ENCODE data around the gene CDKN2D. TPM values are rescaled to one million over a fixed set of nuclear protein-coding genes. Genes with fewer than 3 reads are reported as not detected.

CDKN2D gene
- total RNA-seq, 1 experiment from 2014 or later, result 28.1 TPM

DNA sequence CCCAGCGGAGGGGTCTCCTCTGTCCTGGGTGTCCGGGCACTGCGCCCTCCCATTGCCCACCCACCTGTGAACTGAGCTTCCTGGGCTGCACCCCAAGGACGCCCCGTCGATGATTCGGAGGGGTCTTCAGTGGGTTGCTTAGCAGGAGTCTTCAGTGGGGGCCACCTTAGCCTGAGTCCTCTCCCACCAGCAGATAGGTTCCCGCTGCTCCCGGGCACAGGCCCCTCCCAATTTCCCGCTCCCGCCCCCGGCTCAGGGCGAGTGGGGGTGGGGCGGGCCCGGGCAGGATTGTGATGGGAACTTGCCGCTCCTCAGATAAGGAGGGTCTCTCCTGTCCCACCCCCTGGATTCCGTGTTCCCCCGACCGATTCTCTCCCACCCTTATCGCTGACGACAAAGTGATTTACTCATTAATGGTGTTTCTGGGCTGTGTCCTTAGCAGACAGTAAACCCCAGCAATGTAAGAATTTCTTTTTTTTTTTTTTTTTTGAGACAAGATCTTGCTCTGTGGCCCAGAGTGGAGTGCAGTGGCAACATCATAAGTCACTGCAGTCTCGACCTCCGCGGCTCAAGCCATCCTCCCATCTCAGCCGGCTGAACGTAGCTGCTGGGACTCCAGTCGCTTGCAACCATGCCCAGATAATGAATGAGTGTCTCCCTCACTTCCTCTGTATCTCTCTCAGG is 50.9 kb downstream of the CDKN2D start:
- Histone ChIP-seq H3K27ac (no peak overlapping the region), H3K27me3 (replicated peaks) (peaks cover 64% of the 10 kb centered on the region), H3K36me3 (no peaks in the 10 kb centered on the region), H3K9me3 (replicated peaks) (no peaks in the 10 kb centered on the region; the same call in 1 of the 2 replicates), H3K4me3 (peak overlapping the region; percentile 30), H3K4me1 (replicated peaks) (peaks cover 21% of the 10 kb centered on the region)
- no peak for DNase-seq (ENCODE audit: low read depth in 1 of 2, low spot score in 2 of 2)

DNA sequence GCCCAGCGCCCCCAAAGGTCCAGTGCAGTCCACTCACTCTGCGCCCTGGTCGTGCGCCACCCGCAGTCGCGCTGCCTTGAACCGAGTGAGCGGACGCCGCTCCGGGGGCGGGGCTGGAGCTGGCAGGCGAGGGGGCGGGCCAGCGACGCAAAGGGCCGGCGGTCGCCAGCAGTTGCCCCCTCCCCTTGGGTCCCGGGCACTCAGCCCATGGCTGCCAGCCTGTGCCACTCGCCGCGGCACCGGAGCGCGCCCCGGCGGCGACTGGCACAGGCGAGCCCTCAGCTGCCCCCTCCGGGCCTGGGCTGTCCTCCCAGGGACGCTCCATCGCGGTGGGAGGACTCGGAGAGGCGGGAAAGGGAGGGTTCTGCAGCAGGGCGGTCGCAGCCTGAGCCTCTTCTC is 51.4 kb downstream of the CDKN2D start, which contains the start of gene S1PR5:
TSS of gene S1PR5 (minus strand) at position 87 of the 399 bp plus-strand sequence. CDS start 2,436 bp downstream, outside the sequence.
- Histone ChIP-seq H3K4me1 (replicated peaks) (peaks cover 21% of the 10 kb centered on the region), H3K27ac (no peak within 1 kb of the TSS), H3K4me3 (peak within 1 kb of the TSS; percentile 30), H3K27me3 (replicated peaks) (peaks cover 67% of the 10 kb centered on the region), H3K9me3 (replicated peaks) (no peaks in the 10 kb centered on the region; the same call in 1 of the 2 replicates), H3K36me3 (no peaks in the 10 kb centered on the region)
- DNase-seq (ENCODE audit: low read depth in 1 of 2, low spot score in 2 of 2), result peak in 1 of 2 experiments; percentile 48

DNA sequence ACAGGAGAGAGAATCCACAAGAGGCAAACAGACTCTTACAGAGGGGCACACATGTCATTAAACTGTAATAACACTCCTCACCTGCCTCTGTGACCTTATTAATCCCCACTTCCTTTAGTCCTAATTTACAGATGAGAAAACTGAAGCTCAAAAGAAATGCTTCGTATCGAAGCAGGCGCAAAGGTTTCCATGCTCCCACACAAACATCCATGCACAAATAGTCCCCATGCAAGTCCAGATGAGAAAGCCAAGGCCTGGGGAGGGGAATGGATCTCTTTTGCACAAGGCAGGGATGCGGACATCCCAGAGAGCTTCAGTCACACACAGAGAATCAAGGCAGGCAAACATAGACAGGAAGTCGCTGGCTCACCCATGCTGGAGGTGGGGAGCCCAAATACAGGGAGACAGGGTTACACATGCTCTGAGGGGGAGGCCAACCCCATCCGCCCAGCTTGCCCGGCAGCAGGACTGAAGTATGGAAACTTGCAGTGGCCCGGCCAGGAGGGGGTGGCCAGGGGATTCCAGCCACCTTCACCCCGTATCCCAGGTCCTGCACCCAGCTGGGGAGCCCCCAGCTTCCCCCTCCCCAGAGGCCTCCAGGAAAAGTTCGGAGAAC is 52.0 kb downstream of the CDKN2D start:
- H3K27me3 ChIP-seq (replicated peaks), result peaks cover 71% of the 10 kb centered on the region
- H3K4me3 ChIP-seq, result no peak overlapping the region
- H3K27ac ChIP-seq, result no peak overlapping the region
- H3K9me3 ChIP-seq (replicated peaks), result no peaks in the 10 kb centered on the region; the same call in 1 of the 2 replicates
- H3K36me3 ChIP-seq, result no peaks in the 10 kb centered on the region
- DNase-seq (ENCODE audit: low read depth in 1 of 2, low spot score in 2 of 2), result no peak
- peaks cover 21% of the 10 kb centered on the region for H3K4me1 ChIP-seq (replicated peaks)

Other genes with a start within 250 kb of the CDKN2D start
- 27.3 and 36.4 TPM in 2 replicates for gene RAVER1, start 235.4 kb downstream of the CDKN2D start, total RNA-seq (2014; rRNA removed; shearing (Covaris generic))
- gene ICAM3, start 229.4 kb downstream of the CDKN2D start, total RNA-seq (2014; rRNA removed; shearing (Covaris generic)), result 6.0 and 8.1 TPM in 2 replicates
- 62.3 and 72.4 TPM in 2 replicates for gene TYK2, start 188.4 kb downstream of the CDKN2D start, total RNA-seq (2014; rRNA removed; shearing (Covaris generic))
- gene CDC37, start 165.4 kb downstream of the CDKN2D start, total RNA-seq (2014; rRNA removed; shearing (Covaris generic)), result 284 and 367 TPM in 2 replicates
- 6.9 and 11.5 TPM in 2 replicates for gene PDE4A, start 148.4 kb downstream of the CDKN2D start, total RNA-seq (2014; rRNA removed; shearing (Covaris generic))
- gene KEAP1, start 65.6 kb downstream of the CDKN2D start, total RNA-seq (2014; rRNA removed; shearing (Covaris generic)), result 49.8 and 74.1 TPM in 2 replicates
- gene S1PR5, start 51.5 kb downstream of the CDKN2D start, total RNA-seq (2014; rRNA removed; shearing (Covaris generic)), result 0.05 TPM in 1 of 2 replicates, not detected in the other
- 39.2 and 39.4 TPM in 2 replicates for gene ATG4D, start 25.1 kb downstream of the CDKN2D start, total RNA-seq (2014; rRNA removed; shearing (Covaris generic))
- gene KRI1, start 3.0 kb downstream of the CDKN2D start, total RNA-seq (2014; rRNA removed; shearing (Covaris generic)), result 15.2 and 19.2 TPM in 2 replicates
- gene AP1M2, start 18.3 kb upstream of the CDKN2D start, total RNA-seq (2014; rRNA removed; shearing (Covaris generic)), result 4.9 and 9.9 TPM in 2 replicates
- 30.1 and 86.8 TPM in 2 replicates for gene SLC44A2, start 56.6 kb upstream of the CDKN2D start, total RNA-seq (2014; rRNA removed; shearing (Covaris generic))
- 123 and 210 TPM in 2 replicates for gene ILF3, start 85.4 kb upstream of the CDKN2D start, total RNA-seq (2014; rRNA removed; shearing (Covaris generic))
- 26.8 and 28.0 TPM in 2 replicates for gene QTRT1, start 132.5 kb upstream of the CDKN2D start, total RNA-seq (2014; rRNA removed; shearing (Covaris generic))
- gene DNM2, start 149.1 kb upstream of the CDKN2D start, total RNA-seq (2014; rRNA removed; shearing (Covaris generic)), result 57.8 and 58.4 TPM in 2 replicates

Data from SJSA1 (cell line).